ENCODE data around the gene GLIS1.

Gene GLIS1

GRCh38 chr1:53659436-53659835 lies 79.5 kb downstream of the GLIS1 start:
- H3K27ac ChIP-seq = no peak overlapping the region
- TF ChIP-seq, protein P1, sequence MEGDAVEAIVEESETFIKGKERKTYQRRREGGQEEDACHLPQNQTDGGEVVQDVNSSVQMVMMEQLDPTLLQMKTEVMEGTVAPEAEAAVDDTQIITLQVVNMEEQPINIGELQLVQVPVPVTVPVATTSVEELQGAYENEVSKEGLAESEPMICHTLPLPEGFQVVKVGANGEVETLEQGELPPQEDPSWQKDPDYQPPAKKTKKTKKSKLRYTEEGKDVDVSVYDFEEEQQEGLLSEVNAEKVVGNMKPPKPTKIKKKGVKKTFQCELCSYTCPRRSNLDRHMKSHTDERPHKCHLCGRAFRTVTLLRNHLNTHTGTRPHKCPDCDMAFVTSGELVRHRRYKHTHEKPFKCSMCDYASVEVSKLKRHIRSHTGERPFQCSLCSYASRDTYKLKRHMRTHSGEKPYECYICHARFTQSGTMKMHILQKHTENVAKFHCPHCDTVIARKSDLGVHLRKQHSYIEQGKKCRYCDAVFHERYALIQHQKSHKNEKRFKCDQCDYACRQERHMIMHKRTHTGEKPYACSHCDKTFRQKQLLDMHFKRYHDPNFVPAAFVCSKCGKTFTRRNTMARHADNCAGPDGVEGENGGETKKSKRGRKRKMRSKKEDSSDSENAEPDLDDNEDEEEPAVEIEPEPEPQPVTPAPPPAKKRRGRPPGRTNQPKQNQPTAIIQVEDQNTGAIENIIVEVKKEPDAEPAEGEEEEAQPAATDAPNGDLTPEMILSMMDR (conservative IDR thresholded peaks at IDR 0.05) = no peak
- no peak for TF ChIP-seq ZFX (IDR thresholded peaks at IDR 0.05)

- H3K27ac ChIP-seq = no peak overlapping the region
- TF ChIP-seq, protein P1 (conservative IDR thresholded peaks at IDR 0.05) = no peak
- no peak for TF ChIP-seq ZFX (IDR thresholded peaks at IDR 0.05)
Observed at GRCh38 chr1:53658489-53659230, 80.3 kb downstream of the GLIS1 start.

GRCh38 chr1:53657891-53658396 lies 81.0 kb downstream of the GLIS1 start:
- no peak overlapping the region for H3K27ac ChIP-seq
- TF ChIP-seq, protein P1 (conservative IDR thresholded peaks at IDR 0.05) = no peak
- no peak for TF ChIP-seq ZFX (IDR thresholded peaks at IDR 0.05)

DNA sequence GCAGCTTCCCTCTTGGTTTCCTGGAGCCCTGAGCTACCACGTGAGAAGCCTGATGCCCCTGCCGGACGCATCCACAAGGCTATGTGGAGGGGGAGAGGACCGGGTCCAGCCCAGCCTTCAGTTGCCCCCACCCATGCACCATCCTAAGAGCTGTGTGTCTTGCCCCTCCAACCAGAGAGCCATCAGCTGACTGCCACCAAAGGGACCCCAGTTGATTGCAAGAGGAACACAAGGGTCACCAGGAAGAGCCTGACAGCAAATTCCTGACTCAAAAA lies 81.5 kb downstream of the GLIS1 start:
- no peak overlapping the region for H3K27ac ChIP-seq
- TF ChIP-seq ZFX (IDR thresholded peaks at IDR 0.05) = no peak
- TF ChIP-seq, protein P1 (conservative IDR thresholded peaks at IDR 0.05) = no peak

DNA sequence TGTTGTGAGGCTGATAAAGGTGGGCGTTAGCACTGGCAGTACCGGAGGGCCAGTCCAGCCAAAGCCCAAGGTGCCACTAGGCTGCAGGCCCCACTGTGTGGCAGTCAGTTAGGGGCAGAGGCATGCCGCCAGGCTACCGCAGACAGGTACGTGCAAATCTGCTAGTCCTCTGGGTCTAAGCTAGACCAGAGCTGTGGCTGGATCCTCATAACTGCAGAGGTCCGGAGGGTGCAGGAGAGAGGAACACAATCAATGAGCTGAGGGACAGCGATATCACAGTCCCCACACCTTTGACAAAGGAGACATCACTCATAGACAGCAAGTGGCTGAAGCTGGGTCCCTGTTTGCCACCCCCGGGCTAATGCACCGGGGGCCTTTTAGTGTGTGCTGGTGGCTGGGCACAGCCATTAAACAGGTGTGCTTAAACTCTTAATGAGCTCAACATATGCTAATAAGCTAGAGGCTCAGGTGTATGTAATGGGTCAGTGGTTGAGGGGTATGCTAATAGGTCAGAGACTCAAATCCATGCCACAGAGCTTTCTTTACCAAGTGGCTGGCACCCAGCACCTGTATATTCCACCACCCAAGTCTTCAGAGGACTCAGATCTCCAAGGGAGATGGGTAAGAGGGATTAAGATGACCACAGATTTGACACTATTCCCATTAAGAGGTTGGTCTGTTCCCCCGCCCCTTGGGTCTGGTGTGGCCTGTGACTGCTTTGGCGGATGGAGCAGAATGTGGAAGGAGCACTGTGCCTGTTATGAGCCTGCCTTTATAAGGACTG lies 82.0 kb downstream of the GLIS1 start:
- no peak overlapping the region for H3K27ac ChIP-seq
- TF ChIP-seq, protein P1 (conservative IDR thresholded peaks at IDR 0.05) = no peak
- TF ChIP-seq ZFX (IDR thresholded peaks at IDR 0.05) = no peak

- TF ChIP-seq, protein P1 (conservative IDR thresholded peaks at IDR 0.05) = no peak
- no peak for TF ChIP-seq ZFX (IDR thresholded peaks at IDR 0.05)
- no peak overlapping the region for H3K27ac ChIP-seq
Observed at GRCh38 chr1:53655931-53656746, 82.8 kb downstream of the GLIS1 start.
